DOHH2 (cell line): ENCODE data around the gene TF.

Source experiments
- CTCF ChIP-seq: fragments of 200-600 bp; sonication (generic); IDR thresholded peaks from one replicate; pipeline ENCODE4 v1.5.1; 2014; ENCODE audit warnings: antibody characterized with exemption, mild to moderate bottlenecking, low read depth, low read length; ENCODE audit not compliant: poor library complexity, severe bottlenecking
- EZH2phosphoT487 ChIP-seq: fragments of 200-600 bp; sonication (generic); IDR thresholded peaks from 2 replicates; pipeline ENCODE4 v1.6.1; 2017; ENCODE audit warnings: borderline replicate concordance, mild to moderate bottlenecking, antibody characterized with exemption, low read length, moderate library complexity, mixed read lengths

GRCh38 chr3:133815386-133815785 lies 69.2 kb downstream of the TF start:
- TF ChIP-seq CTCF (no peak), EZH2phosphoT487 (no peak)
